ENCODE measurements around the gene TM9SF1. TPM values are rescaled to one million over a fixed set of nuclear protein-coding genes. Genes with fewer than 3 reads are reported as not detected.

The TM9SF1 gene
- total RNA-seq, 4 donors from 2014 or later, result 92.0 to 114 (median 107) TPM

DNA sequence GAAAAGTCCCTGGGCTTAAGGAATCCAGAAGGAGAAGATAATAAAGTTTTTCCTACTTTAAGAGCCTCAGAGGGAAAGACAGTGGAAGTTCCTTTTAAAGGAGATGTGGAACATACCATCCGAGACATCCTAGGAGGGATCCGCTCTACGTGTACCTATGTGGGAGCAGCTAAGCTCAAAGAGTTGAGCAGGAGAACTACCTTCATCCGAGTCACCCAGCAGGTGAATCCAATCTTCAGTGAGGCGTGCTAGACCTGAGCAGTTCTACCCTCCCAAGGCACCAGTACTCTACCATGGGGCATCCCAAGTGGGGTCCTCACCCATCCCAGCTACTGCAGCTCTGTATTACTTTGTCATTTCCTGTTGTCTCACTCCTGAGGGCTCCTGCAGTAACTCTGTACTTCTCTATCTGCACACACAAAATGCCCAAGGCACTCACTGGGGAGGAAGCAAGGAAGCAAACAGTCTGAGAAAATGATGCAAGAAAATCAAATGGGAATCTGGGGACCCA is 43.3 kb upstream of the TM9SF1 start:
- Histone ChIP-seq H3K27ac (no peak overlapping the region), H3K27me3 (no peaks in the 10 kb centered on the region), H3K4me1 (peaks cover 19 to 42% of the 10 kb centered on the region in 2 donors), H3K9me3 (no peaks in the 10 kb centered on the region), H3K36me3 (peaks cover 50 to 57% of the 10 kb centered on the region in 2 donors), H3K4me3 (replicated peaks in 1 of 3) (no peak overlapping the region)
- DNase-seq, result no peak
- WGBS, 2 donors, result 92 to 94% methylated on average over 4 to 5 of the region's 5 CpGs
- intact Hi-C loops (cut with DNase I), result loop anchor here (10.0 kb wide), 1 partner anchor 196 kb away; no protein-coding TSS in a partner anchor
- TF ChIP-seq POLR2A (IDR thresholded peaks at IDR 0.05), result no peak
- TF ChIP-seq, protein P1, sequence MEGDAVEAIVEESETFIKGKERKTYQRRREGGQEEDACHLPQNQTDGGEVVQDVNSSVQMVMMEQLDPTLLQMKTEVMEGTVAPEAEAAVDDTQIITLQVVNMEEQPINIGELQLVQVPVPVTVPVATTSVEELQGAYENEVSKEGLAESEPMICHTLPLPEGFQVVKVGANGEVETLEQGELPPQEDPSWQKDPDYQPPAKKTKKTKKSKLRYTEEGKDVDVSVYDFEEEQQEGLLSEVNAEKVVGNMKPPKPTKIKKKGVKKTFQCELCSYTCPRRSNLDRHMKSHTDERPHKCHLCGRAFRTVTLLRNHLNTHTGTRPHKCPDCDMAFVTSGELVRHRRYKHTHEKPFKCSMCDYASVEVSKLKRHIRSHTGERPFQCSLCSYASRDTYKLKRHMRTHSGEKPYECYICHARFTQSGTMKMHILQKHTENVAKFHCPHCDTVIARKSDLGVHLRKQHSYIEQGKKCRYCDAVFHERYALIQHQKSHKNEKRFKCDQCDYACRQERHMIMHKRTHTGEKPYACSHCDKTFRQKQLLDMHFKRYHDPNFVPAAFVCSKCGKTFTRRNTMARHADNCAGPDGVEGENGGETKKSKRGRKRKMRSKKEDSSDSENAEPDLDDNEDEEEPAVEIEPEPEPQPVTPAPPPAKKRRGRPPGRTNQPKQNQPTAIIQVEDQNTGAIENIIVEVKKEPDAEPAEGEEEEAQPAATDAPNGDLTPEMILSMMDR (IDR thresholded peaks at IDR 0.05), result no peak

DNA sequence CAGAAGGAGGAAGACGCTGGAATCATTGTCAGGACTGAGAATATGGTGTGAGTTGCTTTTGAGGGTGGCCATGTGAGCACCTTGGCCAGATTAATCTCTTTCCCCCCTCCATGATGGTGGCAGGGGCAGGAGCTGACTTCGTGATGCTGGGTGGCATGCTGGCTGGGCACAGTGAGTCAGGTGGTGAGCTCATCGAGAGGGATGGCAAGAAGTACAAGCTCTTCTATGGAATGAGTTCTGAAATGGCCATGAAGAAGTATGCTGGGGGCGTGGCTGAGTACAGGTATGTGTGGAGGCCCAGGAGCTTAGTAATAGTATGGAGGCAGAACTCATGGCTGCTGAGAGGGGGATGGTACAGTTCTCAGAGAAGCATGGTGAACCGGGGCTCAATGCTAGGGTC is 42.9 kb upstream of the TM9SF1 start:
- H3K4me1 ChIP-seq, result peaks cover 19 to 42% of the 10 kb centered on the region in 2 donors
- no peak overlapping the region for H3K27ac ChIP-seq
- H3K9me3 ChIP-seq, result no peaks in the 10 kb centered on the region
- H3K36me3 ChIP-seq, result peaks cover 50 to 57% of the 10 kb centered on the region in 2 donors
- intact Hi-C loops (cut with DNase I), result loop anchor here (10.0 kb wide), 1 partner anchor 197 kb away; no protein-coding TSS in a partner anchor
- no peak for DNase-seq
- WGBS, 2 donors, result 88 to 93% methylated on average over 5 of the region's 5 CpGs
- no peaks in the 10 kb centered on the region for H3K27me3 ChIP-seq
- TF ChIP-seq, protein P1 (IDR thresholded peaks at IDR 0.05), result no peak
- TF ChIP-seq POLR2A (IDR thresholded peaks at IDR 0.05), result no peak
- H3K4me3 ChIP-seq (replicated peaks in 1 of 3), result no peak overlapping the region

DNA sequence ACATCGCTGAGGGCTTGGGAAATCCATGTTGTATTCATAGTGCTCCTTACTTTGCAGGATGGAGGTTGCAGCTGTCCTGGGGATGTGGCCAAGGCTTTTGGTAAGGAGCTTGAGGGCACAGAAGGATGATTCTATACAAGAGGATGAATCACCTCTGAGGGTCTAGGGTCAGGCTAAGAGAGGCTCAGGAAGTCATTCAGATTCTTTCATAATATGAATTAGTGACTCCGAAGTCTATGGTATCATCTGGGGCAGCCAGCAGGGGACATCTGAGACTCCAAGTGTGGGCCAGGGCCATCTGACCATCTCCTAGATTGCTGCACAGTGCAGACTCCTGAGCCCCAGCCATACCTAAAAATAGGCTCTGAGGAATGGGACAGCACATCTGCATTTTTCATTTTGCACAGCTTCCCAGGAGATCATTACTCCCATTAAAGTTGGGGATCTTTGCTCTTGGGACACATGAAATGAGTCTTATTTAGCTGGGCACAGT is 42.3 kb upstream of the TM9SF1 start:
- Histone ChIP-seq H3K36me3 (peaks cover 50 to 57% of the 10 kb centered on the region in 2 donors), H3K27me3 (no peaks in the 10 kb centered on the region), H3K9me3 (no peaks in the 10 kb centered on the region), H3K4me1 (peaks cover 21 to 43% of the 10 kb centered on the region in 2 donors), H3K27ac (no peak overlapping the region), H3K4me3 (replicated peaks in 1 of 3) (no peak overlapping the region)
- TF ChIP-seq, protein P1 (IDR thresholded peaks at IDR 0.05), result no peak
- no peak for TF ChIP-seq POLR2A (IDR thresholded peaks at IDR 0.05)
- 83 to 100% methylated on average over 2 of the region's 2 CpGs for WGBS, 2 donors
- DNase-seq, result no peak
- intact Hi-C loops (cut with DNase I), result loop anchor here (10.0 kb wide), 1 partner anchor 197 kb away; no protein-coding TSS in a partner anchor

DNA sequence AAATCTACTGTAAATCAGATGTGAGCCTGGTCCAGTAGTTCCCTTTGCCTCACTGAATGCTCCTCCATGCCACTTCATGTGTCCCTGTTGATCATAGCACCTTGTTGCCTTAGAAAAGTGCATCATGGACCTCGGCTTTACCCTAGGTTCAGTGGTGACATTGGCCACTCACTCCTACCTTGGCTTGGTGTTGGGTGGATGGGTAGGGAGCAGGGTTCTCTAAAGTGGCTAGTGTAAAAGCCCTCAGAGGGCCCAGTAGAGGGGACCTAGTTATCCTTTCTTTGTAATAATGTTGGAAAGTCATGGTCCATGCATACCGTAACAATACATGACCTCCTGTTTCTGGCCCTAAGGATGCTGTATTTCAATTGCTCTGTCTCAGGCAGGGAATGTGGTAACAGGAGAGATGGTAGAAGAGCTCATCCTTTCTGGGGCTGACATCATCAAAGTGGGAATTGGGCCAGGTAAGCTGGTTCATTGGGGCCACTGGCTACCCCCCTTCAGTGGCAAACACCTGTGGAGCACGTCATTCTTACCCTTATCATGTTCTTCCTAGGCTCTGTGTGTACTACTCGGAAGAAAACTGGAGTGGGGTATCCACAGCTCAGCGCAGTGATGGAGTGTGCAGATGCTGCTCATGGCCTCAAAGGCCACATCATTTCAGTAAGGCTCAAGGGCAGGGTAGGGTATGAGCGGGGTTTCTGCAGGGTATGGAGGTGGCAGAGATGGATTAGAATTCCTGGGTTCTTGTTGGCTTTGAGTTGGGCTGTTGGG is 41.6 kb upstream of the TM9SF1 start:
- WGBS, 2 donors, result 95 to 99% methylated on average over 6 of the region's 6 CpGs
- no peak for DNase-seq
- peaks cover 21 to 43% of the 10 kb centered on the region in 2 donors for H3K4me1 ChIP-seq
- no peak overlapping the region for H3K4me3 ChIP-seq (replicated peaks in 1 of 3)
- H3K9me3 ChIP-seq, result no peaks in the 10 kb centered on the region
- no peak overlapping the region for H3K27ac ChIP-seq
- peaks cover 50 to 57% of the 10 kb centered on the region in 2 donors for H3K36me3 ChIP-seq
- TF ChIP-seq, protein P1 (IDR thresholded peaks at IDR 0.05), result no peak
- no peak for TF ChIP-seq POLR2A (IDR thresholded peaks at IDR 0.05)
- no peaks in the 10 kb centered on the region for H3K27me3 ChIP-seq
- intact Hi-C loops (cut with DNase I), result loop anchor here (10.0 kb wide), 1 partner anchor 198 kb away; no protein-coding TSS in a partner anchor

All from thyroid gland (tissue), 4 donors.